ENCODE measurements around the gene ZNF692. TPM values are rescaled to one million over a fixed set of nuclear protein-coding genes. Genes with fewer than 3 reads are reported as not detected.
"Not testable (repeated sequence)": the region's sequence is repeated elsewhere in the genome, so short reads cannot be mapped to it uniquely, and the experiment has no call there.

ZNF692 gene
- total RNA-seq, 1 donor from 2014 or later, result 100 TPM

GRCh38 chr1:248810000-248810726 is 48.7 kb downstream of the ZNF692 start:
- intact Hi-C loops (cut with micrococcal nuclease), result no loop called here
- no peak overlapping the region for H3K27ac Mint-ChIP-seq
- H3K36me3 Mint-ChIP-seq (ENCODE audit: low read depth), result peaks cover 30% of the 10 kb centered on the region
- DNase-seq, result no peak
- no peak overlapping the region for H3K4me3 Mint-ChIP-seq
- H3K9me3 Mint-ChIP-seq, result no peaks in the 10 kb centered on the region
- H3K27me3 Mint-ChIP-seq, result no peaks in the 10 kb centered on the region
- H3K4me1 Mint-ChIP-seq, result peaks cover 6% of the 10 kb centered on the region

- no peak overlapping the region for H3K27ac Mint-ChIP-seq
- DNase-seq, result no peak
- peaks cover 2% of the 10 kb centered on the region for H3K27me3 Mint-ChIP-seq
- no peak overlapping the region for H3K4me3 Mint-ChIP-seq
- peaks cover 23% of the 10 kb centered on the region for H3K36me3 Mint-ChIP-seq (ENCODE audit: low read depth)
- intact Hi-C loops (cut with micrococcal nuclease), result no loop called here
- H3K9me3 Mint-ChIP-seq, result no peaks in the 10 kb centered on the region
- peaks cover 13% of the 10 kb centered on the region for H3K4me1 Mint-ChIP-seq
Observed at GRCh38 chr1:248808876-248809275, 50.0 kb downstream of the ZNF692 start.

DNA sequence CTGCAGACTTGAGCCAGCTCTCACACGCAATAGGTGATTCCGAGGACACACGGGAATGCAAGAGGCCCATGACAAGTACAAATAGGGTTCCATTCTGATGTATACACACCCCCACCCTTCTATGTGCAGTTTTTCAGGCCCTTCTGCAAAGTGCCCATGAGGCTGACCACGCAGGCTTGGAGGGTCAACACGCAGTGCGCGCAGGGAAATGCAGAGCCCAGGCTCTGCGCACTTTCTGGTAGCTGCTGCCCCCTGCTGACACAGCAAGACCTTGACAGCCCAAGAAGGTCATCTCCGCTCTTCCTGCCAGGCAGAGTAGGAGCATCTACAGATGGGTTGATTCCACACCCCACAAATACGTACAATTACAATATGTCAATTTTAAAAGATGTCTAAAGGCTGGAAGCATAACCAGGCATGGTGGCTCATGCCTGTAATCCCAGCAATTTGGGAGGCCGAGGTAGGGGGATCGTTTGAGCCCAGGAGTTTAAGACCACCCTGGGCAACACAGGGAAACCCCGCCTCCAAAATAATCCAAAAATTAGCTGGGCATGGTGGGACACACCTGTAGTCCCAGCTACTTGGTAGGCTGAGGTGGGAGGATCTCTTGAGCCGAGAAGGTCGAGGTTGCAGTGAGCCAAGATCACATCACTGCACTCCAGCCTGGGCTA is 51.7 kb downstream of the ZNF692 start:
- DNase-seq, result peak; percentile 85
- no peak overlapping the region for H3K27ac Mint-ChIP-seq
- intact Hi-C loops (cut with micrococcal nuclease), result loop anchor here (1.0 to 2.0 kb wide), 2 partner anchors 184 to 403 kb away; no protein-coding TSS in a partner anchor
- no peaks in the 10 kb centered on the region for H3K9me3 Mint-ChIP-seq
- H3K27me3 Mint-ChIP-seq, result peaks cover 2% of the 10 kb centered on the region
- peaks cover 11% of the 10 kb centered on the region for H3K4me1 Mint-ChIP-seq
- peaks cover 8% of the 10 kb centered on the region for H3K36me3 Mint-ChIP-seq (ENCODE audit: low read depth)
- H3K4me3 Mint-ChIP-seq, result no peak overlapping the region

DNA sequence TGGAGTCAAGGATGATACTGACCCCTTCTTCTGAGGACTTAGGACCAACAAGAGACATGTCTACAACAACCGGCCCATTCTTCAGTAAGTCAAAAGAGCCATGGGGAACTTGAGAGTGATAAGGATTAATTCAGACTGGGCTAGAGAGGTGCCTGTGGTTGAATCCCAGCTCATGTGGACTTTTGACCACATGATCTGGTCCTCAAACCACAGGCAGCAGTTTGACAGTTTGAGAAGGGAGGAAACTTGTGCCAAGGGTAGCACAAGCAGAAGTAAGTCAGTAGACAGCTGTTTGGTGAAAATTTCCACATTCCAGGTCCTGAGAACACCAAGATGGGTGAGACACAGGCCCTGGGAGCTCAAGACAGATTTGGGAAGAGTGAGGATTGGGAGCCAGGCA is 53.0 kb downstream of the ZNF692 start:
- intact Hi-C loops (cut with micrococcal nuclease), result loop anchor here (2.0 kb wide), 1 partner anchor 183 kb away; no protein-coding TSS in a partner anchor
- no peaks in the 10 kb centered on the region for H3K9me3 Mint-ChIP-seq
- H3K4me3 Mint-ChIP-seq, result no peak overlapping the region

DNA sequence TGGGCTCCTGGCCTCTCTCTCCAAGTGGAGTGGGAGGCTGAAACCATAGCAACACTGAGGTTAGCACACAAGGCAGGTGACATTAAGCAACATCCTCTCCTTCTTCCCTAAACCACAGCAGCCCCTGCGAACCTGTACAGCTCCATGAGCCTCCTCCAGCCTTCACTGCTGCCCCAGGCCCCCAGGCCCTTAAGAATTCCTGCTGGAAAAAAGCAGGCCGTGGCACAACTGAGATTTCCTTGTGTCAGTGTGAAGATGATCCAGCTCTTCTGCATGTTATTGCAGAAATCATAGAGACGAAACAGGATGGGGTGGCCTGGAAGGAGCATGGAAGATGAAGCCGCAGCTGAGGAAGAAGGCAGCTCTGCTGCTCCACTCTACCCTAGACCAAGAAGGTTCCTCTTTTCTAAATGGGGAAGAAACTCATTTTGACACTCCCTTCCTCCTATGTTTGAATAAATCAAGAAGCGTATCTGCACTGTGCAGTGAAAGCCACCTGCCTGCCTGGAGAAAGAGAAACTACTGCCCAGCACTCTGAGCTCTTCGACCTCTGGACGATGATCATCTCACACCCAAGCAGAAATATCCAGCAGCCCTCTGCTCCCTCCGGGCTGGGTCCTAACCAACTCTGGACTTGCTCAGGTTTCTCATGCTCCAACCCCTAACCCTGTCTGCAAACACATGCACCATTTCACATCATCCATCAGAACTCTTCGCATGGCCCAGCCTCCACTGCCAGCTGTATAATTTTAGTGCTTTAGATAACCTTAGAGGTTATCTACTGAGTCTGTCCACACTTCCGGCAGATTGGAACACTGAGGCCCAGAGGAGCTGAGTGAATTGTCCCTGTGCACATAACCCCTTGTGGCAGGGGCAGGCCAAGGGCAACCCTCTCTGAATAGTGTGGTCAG is 53.9 kb downstream of the ZNF692 start:
- peaks cover 7% of the 10 kb centered on the region for H3K27me3 Mint-ChIP-seq
- H3K9me3 Mint-ChIP-seq, result no peaks in the 10 kb centered on the region
- peaks cover 1% of the 10 kb centered on the region for H3K36me3 Mint-ChIP-seq (ENCODE audit: low read depth)
- intact Hi-C loops (cut with micrococcal nuclease), result no loop called here
- H3K4me1 Mint-ChIP-seq, result peaks cover 11% of the 10 kb centered on the region
- H3K27ac Mint-ChIP-seq, result no peak overlapping the region
- DNase-seq, result no peak
- H3K4me3 Mint-ChIP-seq, result no peak overlapping the region

More for the DNA sequence above, 53.0 kb downstream of the ZNF692 start:
- Mint-ChIP-seq H3K36me3 (ENCODE audit: low read depth) (peaks cover 1% of the 10 kb centered on the region), H3K4me1 (peaks cover 11% of the 10 kb centered on the region), H3K27ac (no peak overlapping the region), H3K27me3 (peaks cover 4% of the 10 kb centered on the region)
- no peak for DNase-seq

DNA sequence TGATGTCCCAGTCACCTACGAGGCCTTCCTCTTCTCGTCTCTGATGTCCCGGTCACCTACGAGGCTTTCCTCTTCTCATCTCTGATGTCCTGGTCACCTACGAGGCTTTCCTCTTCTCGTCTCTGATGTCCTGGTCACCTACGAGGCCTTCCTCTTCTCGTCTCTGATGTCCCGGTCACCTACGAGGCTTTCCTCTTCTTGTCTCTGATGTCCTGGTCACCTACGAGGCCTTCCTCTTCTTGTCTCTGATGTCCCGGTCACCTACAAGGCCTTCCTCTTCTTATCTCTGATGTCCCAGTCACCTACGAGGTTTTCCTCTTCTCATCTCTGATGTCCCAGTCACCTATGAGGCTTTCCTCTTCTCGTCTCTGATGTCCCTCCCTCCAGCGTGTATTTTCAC is 55.4 kb downstream of the ZNF692 start:
- Mint-ChIP-seq H3K4me1 (peaks cover 11% of the 10 kb centered on the region), H3K27me3 (peaks cover 14% of the 10 kb centered on the region)
- H3K27ac Mint-ChIP-seq; H3K36me3 Mint-ChIP-seq (ENCODE audit: low read depth); DNase-seq; H3K4me3 Mint-ChIP-seq; intact Hi-C loops (cut with micrococcal nuclease); H3K9me3 Mint-ChIP-seq: not testable (repeated sequence)

DNA sequence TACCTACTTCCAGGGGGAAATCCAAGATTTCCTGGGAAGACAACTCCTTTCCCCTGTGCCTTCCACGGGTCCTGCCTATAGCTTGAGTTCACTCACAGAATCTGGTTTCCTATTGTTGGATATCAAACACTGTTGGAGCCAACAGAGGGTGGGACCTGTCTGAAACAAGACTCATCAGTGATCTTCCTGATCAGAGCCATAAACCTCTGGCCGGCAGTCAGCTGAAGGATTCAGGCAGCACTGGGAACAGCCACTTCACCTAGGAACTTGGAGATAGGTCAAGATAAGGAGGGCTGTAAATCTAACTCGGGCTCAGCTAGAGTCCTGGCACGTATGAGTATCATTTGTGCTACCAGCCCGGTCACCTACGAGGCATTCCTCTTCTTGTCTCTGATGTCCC is 56.4 kb downstream of the ZNF692 start:
- Mint-ChIP-seq H3K36me3 (ENCODE audit: low read depth) (no peaks in the 10 kb centered on the region), H3K27ac (no peak overlapping the region), H3K4me3 (no peak overlapping the region), H3K27me3 (peaks cover 14% of the 10 kb centered on the region), H3K4me1 (peaks cover 11% of the 10 kb centered on the region), H3K9me3 (no peaks in the 10 kb centered on the region)
- DNase-seq, result no peak
- intact Hi-C loops (cut with micrococcal nuclease), result no loop called here

DNA sequence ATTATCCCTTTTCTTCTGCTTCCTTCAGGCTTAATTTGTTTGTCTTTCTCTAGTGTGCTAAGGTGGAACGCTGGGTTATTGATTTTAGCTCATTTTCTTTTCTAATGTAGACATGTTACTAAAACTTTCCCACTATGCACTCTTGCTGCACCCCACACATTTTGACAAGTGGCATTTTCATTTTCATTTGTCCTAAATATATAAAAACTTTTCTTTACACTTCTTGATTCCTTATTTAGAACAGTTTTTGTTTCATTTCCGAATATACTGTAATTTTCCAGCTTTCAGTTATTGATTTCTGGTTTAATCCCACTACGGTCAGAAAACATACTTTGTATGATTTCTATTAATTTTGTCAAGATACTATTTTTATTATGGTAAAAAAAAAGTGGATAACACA is 58.4 kb downstream of the ZNF692 start:
- Mint-ChIP-seq H3K4me3 (no peak overlapping the region), H3K27ac (no peak overlapping the region), H3K4me1 (peaks cover 8% of the 10 kb centered on the region), H3K36me3 (ENCODE audit: low read depth) (no peaks in the 10 kb centered on the region), H3K9me3 (peaks cover 3% of the 10 kb centered on the region), H3K27me3 (peaks cover 16% of the 10 kb centered on the region)
- no peak for DNase-seq
- intact Hi-C loops (cut with micrococcal nuclease), result no loop called here

Other genes starting within 250 kb of the ZNF692 start
- not detected in 2 replicates for gene OR2T11, start 224.0 kb downstream of the ZNF692 start, total RNA-seq
- not detected in 2 replicates for gene OR2T35, start 213.8 kb downstream of the ZNF692 start, total RNA-seq
- not detected in 2 replicates for gene OR2T27, start 203.6 kb downstream of the ZNF692 start, total RNA-seq
- gene OR14I1, start 156.3 kb downstream of the ZNF692 start, total RNA-seq, result not detected in 2 replicates
- gene LYPD8, start 103.3 kb downstream of the ZNF692 start, total RNA-seq, result not detected in 2 replicates
- gene SH3BP5L, start 33.2 kb downstream of the ZNF692 start, total RNA-seq, result 27.5 and 28.2 TPM in 2 replicates
- 44.0 and 48.8 TPM in 2 replicates for gene ZNF672, start 20.9 kb downstream of the ZNF692 start, total RNA-seq
- 7.4 and 7.6 TPM in 2 replicates for gene PGBD2, start 47.1 kb upstream of the ZNF692 start, total RNA-seq

Data from activated CD4-positive, alpha-beta T cell treated with anti-CD3 and anti-CD28 coated beads, Interleukin-2, amount 10 ng/mL, durations not matched to agents 24 days and 14 days (primary cell).